Adrenal gland (tissue), 12 donors: ENCODE results near the gene GPATCH2. TPM values are rescaled to one million over a fixed set of nuclear protein-coding genes. Genes with fewer than 3 reads are reported as not detected.

Source experiments
- DNase-seq, 7 donors: peaks; one replicate each; pipeline ENCODE4 v3.0.0-alpha.2; 2019 to 2020
- H3K27ac ChIP-seq, 5 donors: fragments of 200-600 bp; sonication (generic) in 4 of 5; 1 replicate in 3 of 5; 2 replicates in 2 of 5; pipeline versions ENCODE4 v1.5.1 to v1.8.0; 2016 to 2020; ENCODE audit warnings: mild to moderate bottlenecking in 1 of 5
- H3K27me3 ChIP-seq: fragments of 200-600 bp; 2 replicates; pipeline ENCODE4 v1.8.0; 2021
- H3K36me3 ChIP-seq, 2 donors: fragments of 200-600 bp; replicated peaks in 1 of 2; 1 replicate in 1 of 2; 2 replicates in 1 of 2; pipeline versions ENCODE4 v1.5.1 to v1.8.0; 2018 to 2022
- H3K4me1 ChIP-seq, 2 donors: fragments of 200-600 bp; replicated peaks in 1 of 2; 1 replicate in 1 of 2; 2 replicates in 1 of 2; pipeline versions ENCODE4 v1.5.1 to v1.8.0; 2018 to 2021
- H3K4me3 ChIP-seq, 4 donors: fragments of 200-600 bp; sonication (generic) in 3 of 4; one replicate each; pipeline ENCODE4 v1.5.1; 2016 to 2018
- H3K9me3 ChIP-seq, 3 donors: fragments of 200-600 bp; sonication (generic) in 1 of 3; replicated peaks in 1 of 3; 1 replicate in 2 of 3; 2 replicates in 1 of 3; pipeline versions ENCODE4 v1.5.1 to v1.8.0; 2016 to 2021
- CTCF ChIP-seq, 6 experiments: fragments of 450-650 bp in 4 of 6; fragments of 200-600 bp in 2 of 6; sonication (generic) in 1 of 6; IDR thresholded peaks; 1 replicate in 5 of 6; 2 replicates in 1 of 6; pipeline versions ENCODE4 v1.5.1 to v1.8.0; 2016 to 2021; ENCODE audit warnings: antibody characterized with exemption in 6 of 6, mild to moderate bottlenecking in 2 of 6, moderate library complexity in 1 of 6
- POLR2A ChIP-seq, 2 donors: fragments of 450-650 bp; IDR thresholded peaks; one replicate each; pipeline ENCODE4 v1.6.1; 2017; ENCODE audit warnings: antibody characterized with exemption in 2 of 2, mild to moderate bottlenecking in 2 of 2, moderate library complexity in 1 of 2
- WGBS, 4 donors: extraction: QIAGEN DNeasy Blood & Tissue Kit in 2 of 4; methylation state at CpG; one replicate each; pipeline versions ENCODE4 v1.1.5 to v1.1.7; 2013 to 2017; 5-methylcytosine and 5-hydroxymethylcytosine counted together
- intact Hi-C, 2 donors: fragments of 100-400 bp; cut with DNase I; formaldehyde crosslinking; loops; one replicate each; pipeline versions ENCODE4 v1.14.1 to v1.15.0; 2022 to 2023
- polyA plus RNA-seq, 3 donors: library from polyadenylated mRNA; stranded (reverse); fragments of 200-250 nt in 2 of 3; fragments of 350-450 nt in 1 of 3; fragmentation: Illumina TruSeq in 1 of 3; extraction: RNeasy Lipid Tissue Mini Kit (QIAGEN cat#74804) in 1 of 3; gene quantifications; one replicate each; pipeline ENCODE4 v1.2.3, GENCODE V29; 2013 to 2014
- total RNA-seq, 9 donors: library from RNA; depleted of rRNA in 4 of 9; stranded (reverse); fragments of >200 nt in 4 of 9; fragments of 120-200 nt in 1 of 9; fragmentation: NEBNext Ultra II Directional in 1 of 9; extraction: Animal tissue kit (Norgen Biotek cat#: 25700) in 1 of 9; gene quantifications; one replicate each; pipeline versions ENCODE4 v1.1.0 to v1.2.4, GENCODE V29; 2013 to 2023
- donor health status: healthy with polysubstance abuse.
- donor health status: Bipolar disorder and iron deficiency.
- donor health status: DM: yes; HTN: yes; CAD: no.
- donor health status: DM: no; HTN: no; CAD: no.
- donor health status: DM: no; HTN: no; CAD: no.
- donor health status: DM: yes; HTN: yes; CAD: no.

The GPATCH2 gene
- total and polyA plus RNA-seq, 12 donors, result 4.0 to 29.3 (median 10.7) TPM

- intact Hi-C loops, result no loop called here
- TF ChIP-seq CTCF (IDR thresholded peaks at IDR 0.05) (no peak), POLR2A (IDR thresholded peaks at IDR 0.05) (no peak)
- no peaks in the 10 kb centered on the region for H3K36me3 ChIP-seq
- H3K4me3 ChIP-seq, result no peak overlapping the region
- no peaks in the 10 kb centered on the region for H3K27me3 ChIP-seq
- DNase-seq, result no peak
- H3K27ac ChIP-seq, result no peak overlapping the region
- 37 to 51% (median 48%) methylated on average over 2 of the region's 2 CpGs for WGBS, 4 donors
- no peaks in the 10 kb centered on the region for H3K4me1 ChIP-seq
- H3K9me3 ChIP-seq, result no peaks in the 10 kb centered on the region
Observed at GRCh38 chr1:217668351-217668940, 37.6 kb upstream of the GPATCH2 start.

- TF ChIP-seq POLR2A (IDR thresholded peaks at IDR 0.05) (no peak), CTCF (IDR thresholded peaks at IDR 0.05) (no peak)
- Histone ChIP-seq H3K36me3 (no peaks in the 10 kb centered on the region), H3K4me1 (no peaks in the 10 kb centered on the region), H3K9me3 (no peaks in the 10 kb centered on the region), H3K27me3 (no peaks in the 10 kb centered on the region), H3K4me3 (no peak overlapping the region), H3K27ac (no peak overlapping the region)
- intact Hi-C loops, result no loop called here
- DNase-seq, result no peak
Observed at GRCh38 chr1:217661407-217661806, 30.5 kb upstream of the GPATCH2 start.

DNA sequence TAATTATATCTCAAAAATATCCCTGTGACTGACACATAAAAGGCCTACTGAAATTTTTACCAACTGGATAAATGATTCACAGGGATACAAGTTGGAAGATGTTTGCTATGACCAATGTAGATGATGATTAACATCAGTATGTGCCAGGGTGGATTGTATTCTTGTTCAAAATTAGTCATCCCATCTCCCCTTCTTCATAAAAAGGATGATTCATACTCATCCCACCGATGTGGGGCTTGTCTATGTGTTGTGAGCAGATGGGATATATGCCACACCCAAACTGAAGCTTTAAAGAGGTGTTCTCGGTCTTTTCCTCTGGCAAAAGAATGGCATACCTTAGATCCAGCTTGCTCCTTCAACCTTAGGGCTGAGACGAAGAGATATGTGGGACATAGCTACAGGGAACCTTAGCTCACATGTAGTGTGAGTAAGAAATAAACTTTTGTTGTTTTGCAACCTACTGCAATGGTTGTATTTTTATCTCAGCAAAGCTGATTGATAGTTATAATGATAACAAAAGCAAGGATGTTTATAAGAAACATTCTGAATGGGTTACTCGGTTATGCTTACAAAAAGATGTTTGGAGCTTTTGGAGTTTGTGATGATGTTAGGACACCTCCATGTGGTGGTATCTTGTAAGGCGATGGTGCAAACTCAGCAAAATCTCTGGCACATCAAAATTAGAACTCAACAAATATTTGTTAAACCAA is 29.6 kb upstream of the GPATCH2 start:
- DNase-seq, result peak in 1 of 7 donors; percentile 7
- Histone ChIP-seq H3K4me1 (no peaks in the 10 kb centered on the region), H3K9me3 (no peaks in the 10 kb centered on the region), H3K27me3 (no peaks in the 10 kb centered on the region), H3K27ac (no peak overlapping the region), H3K36me3 (no peaks in the 10 kb centered on the region), H3K4me3 (no peak overlapping the region)
- TF ChIP-seq CTCF (IDR thresholded peaks at IDR 0.05) (peak; percentile 17 to 50 (median 41)), POLR2A (IDR thresholded peaks at IDR 0.05) (no peak)
- intact Hi-C loops, result no loop called here
- WGBS, 4 donors, result 53 to 69% (median 59%) methylated on average over 5 of the region's 5 CpGs

- no peak overlapping the region for H3K27ac ChIP-seq
- no peak for TF ChIP-seq CTCF (IDR thresholded peaks at IDR 0.05)
- no peak for TF ChIP-seq POLR2A (IDR thresholded peaks at IDR 0.05)
- H3K9me3 ChIP-seq, result no peaks in the 10 kb centered on the region
- no peaks in the 10 kb centered on the region for H3K27me3 ChIP-seq
- H3K4me1 ChIP-seq, result no peaks in the 10 kb centered on the region
- intact Hi-C loops, result no loop called here
- DNase-seq, result no peak
- H3K4me3 ChIP-seq, result no peak overlapping the region
- no peaks in the 10 kb centered on the region for H3K36me3 ChIP-seq
- 90 to 95% (median 93%) methylated on average over 4 of the region's 4 CpGs for WGBS, 4 donors
Observed at GRCh38 chr1:217650674-217651073, 19.8 kb upstream of the GPATCH2 start.
